ENCODE data around the gene ZNF527.
"Not testable (repeated sequence)": the region's sequence is repeated elsewhere in the genome, so short reads cannot be mapped to it uniquely, and the experiment has no call there.

Gene ZNF527

GRCh38 chr19:37370880-37371661, at the start of gene ZNF527:
Gene ZNF527 (plus strand): TSS chr19:37371099. CDS start chr19:37374199, 3,100 bp downstream.
- peak; percentile 95 for DNase-seq

- no peak for DNase-seq
Measured at GRCh38 chr19:37329686-37330085, 41.2 kb upstream of the ZNF527 start.

GRCh38 chr19:37332839-37333238, 38.1 kb upstream of the ZNF527 start:
- DNase-seq, result no peak

GRCh38 chr19:37333457-37333856, 37.4 kb upstream of the ZNF527 start:
- no peak for DNase-seq

GRCh38 chr19:37334179-37335071, 36.5 kb upstream of the ZNF527 start:
- DNase-seq, result peak; percentile 80

- no peak for DNase-seq
Measured at GRCh38 chr19:37342753-37343152, 28.1 kb upstream of the ZNF527 start.

- DNase-seq, result no peak
Measured at GRCh38 chr19:37346091-37346490, 24.8 kb upstream of the ZNF527 start.

- DNase-seq, result no peak
Measured at GRCh38 chr19:37348060-37348459, 22.8 kb upstream of the ZNF527 start.

GRCh38 chr19:37353968-37354367, 16.9 kb upstream of the ZNF527 start:
- DNase-seq, result no peak

- DNase-seq, result no peak
Measured at GRCh38 chr19:37355901-37356300, 15.0 kb upstream of the ZNF527 start.

GRCh38 chr19:37361994-37362393, 8.9 kb upstream of the ZNF527 start:
- no peak for DNase-seq

GRCh38 chr19:37362733-37363132, 8.2 kb upstream of the ZNF527 start:
- DNase-seq, result no peak

GRCh38 chr19:37370386-37370879, 466 bp upstream of the ZNF527 start:
- not testable (repeated sequence) for DNase-seq

GRCh38 chr19:37389234-37389633, 18.3 kb downstream of the ZNF527 start:
- DNase-seq, result no peak

GRCh38 chr19:37391399-37391798, 20.5 kb downstream of the ZNF527 start:
- DNase-seq, result not testable (repeated sequence)

- no peak for DNase-seq
Measured at GRCh38 chr19:37401078-37401477, 30.2 kb downstream of the ZNF527 start.

GRCh38 chr19:37403403-37403802, 32.5 kb downstream of the ZNF527 start:
- no peak for DNase-seq

GRCh38 chr19:37406140-37406846, 35.4 kb downstream of the ZNF527 start:
- not testable (repeated sequence) for DNase-seq

GRCh38 chr19:37412700-37413099, 41.8 kb downstream of the ZNF527 start:
- DNase-seq, result no peak

- no peak for DNase-seq
Measured at GRCh38 chr19:37413313-37414084, 42.6 kb downstream of the ZNF527 start.
